BE2C (cell line): ENCODE data around the gene GLYAT.

Experiments
- DNase-seq: peaks from one replicate; pipeline ENCODE4 v3.0.0-alpha.2; 2020
- H3K27me3 ChIP-seq: fragments of 250-450 bp; sonication (Bioruptor Pico); 2 replicates; pipeline ENCODE4 v1.5.1; 2020; ENCODE audit warnings: mild to moderate bottlenecking
- H3K36me3 ChIP-seq: fragments of 250-450 bp; sonication (Bioruptor Pico); 2 replicates; pipeline ENCODE4 v1.5.1; 2020; ENCODE audit warnings: mild to moderate bottlenecking
- H3K4me1 ChIP-seq: fragments of 250-450 bp; sonication (Bioruptor Pico); 2 replicates; pipeline ENCODE4 v1.5.1; 2020
- H3K4me3 ChIP-seq: 2 replicates; pipeline ENCODE4 v1.5.1; 2011; ENCODE audit warnings: low read depth, low read length
- H3K9me3 ChIP-seq: fragments of 250-450 bp; sonication (Bioruptor Pico); 2 replicates; pipeline ENCODE4 v1.5.1; 2020
- CTCF ChIP-seq: IDR thresholded peaks from 2 replicates; pipeline ENCODE4 v1.5.1; 2012; ENCODE audit warnings: mild to moderate bottlenecking, low read depth, low read length

The GLYAT gene

GRCh38 chr11:58745705-58746364 is 14.1 kb upstream of the GLYAT start:
- no peak for TF ChIP-seq CTCF
- Histone ChIP-seq H3K9me3 (no peaks in the 10 kb centered on the region), H3K4me3 (no peak overlapping the region), H3K36me3 (no peaks in the 10 kb centered on the region), H3K4me1 (no peaks in the 10 kb centered on the region), H3K27me3 (no peaks in the 10 kb centered on the region)
- DNase-seq, result no peak

GRCh38 chr11:58744988-58745704 is 13.4 kb upstream of the GLYAT start:
- H3K4me3 ChIP-seq, result no peak overlapping the region
- DNase-seq, result no peak
- H3K27me3 ChIP-seq, result no peaks in the 10 kb centered on the region
- no peaks in the 10 kb centered on the region for H3K9me3 ChIP-seq
- no peaks in the 10 kb centered on the region for H3K4me1 ChIP-seq
- no peak for TF ChIP-seq CTCF
- no peaks in the 10 kb centered on the region for H3K36me3 ChIP-seq

- H3K27me3 ChIP-seq, result no peaks in the 10 kb centered on the region
- no peaks in the 10 kb centered on the region for H3K9me3 ChIP-seq
- H3K4me3 ChIP-seq, result no peak overlapping the region
- H3K4me1 ChIP-seq, result no peaks in the 10 kb centered on the region
- TF ChIP-seq CTCF, result 0 out of 2 replicates have a peak, but pooled peaks have one; percentile 10
- DNase-seq, result no peak
- H3K36me3 ChIP-seq, result no peaks in the 10 kb centered on the region
Measured at GRCh38 chr11:58742981-58743880, 11.5 kb upstream of the GLYAT start.

GRCh38 chr11:58742140-58742539 is 10.4 kb upstream of the GLYAT start:
- Histone ChIP-seq H3K36me3 (no peaks in the 10 kb centered on the region), H3K4me3 (no peak overlapping the region), H3K27me3 (no peaks in the 10 kb centered on the region), H3K4me1 (no peaks in the 10 kb centered on the region), H3K9me3 (no peaks in the 10 kb centered on the region)
- TF ChIP-seq CTCF, result no peak
- no peak for DNase-seq

- H3K4me3 ChIP-seq, result no peak overlapping the region
- no peak for DNase-seq
- no peaks in the 10 kb centered on the region for H3K9me3 ChIP-seq
- no peaks in the 10 kb centered on the region for H3K27me3 ChIP-seq
- H3K4me1 ChIP-seq, result no peaks in the 10 kb centered on the region
- H3K36me3 ChIP-seq, result no peaks in the 10 kb centered on the region
- TF ChIP-seq CTCF, result no peak
Measured at GRCh38 chr11:58741127-58741526, 9.4 kb upstream of the GLYAT start.

GRCh38 chr11:58740447-58740846 is 8.7 kb upstream of the GLYAT start:
- TF ChIP-seq CTCF, result no peak
- Histone ChIP-seq H3K27me3 (no peaks in the 10 kb centered on the region), H3K36me3 (no peaks in the 10 kb centered on the region), H3K4me1 (no peaks in the 10 kb centered on the region), H3K4me3 (no peak overlapping the region), H3K9me3 (no peaks in the 10 kb centered on the region)
- DNase-seq, result no peak
